ENCODE results near the gene EBF3. TPM values are rescaled to one million over a fixed set of nuclear protein-coding genes. Genes with fewer than 3 reads are reported as not detected.

The EBF3 gene
- total RNA-seq, 1 donor: 31.8 TPM

- Histone ChIP-seq H3K79me2 (ENCODE audit: insufficient read depth, low read length) (peaks cover 86% of the 10 kb centered on the region), H3K4me3 (ENCODE audit: insufficient read depth, low read length) (no peak overlapping the region), H3K9me3 (ENCODE audit: low read depth, low read length) (no peaks in the 10 kb centered on the region), H3K4me2 (ENCODE audit: insufficient read depth, low read length) (no peak overlapping the region), H2AFZ (ENCODE audit: low read length) (no peak overlapping the region), H3K27ac (ENCODE audit: low read depth, low read length) (no peak overlapping the region), H3K4me1 (ENCODE audit: insufficient read depth, low read length) (no peaks in the 10 kb centered on the region), H3K27me3 (ENCODE audit: insufficient read depth, low read length) (no peaks in the 10 kb centered on the region), H3K36me3 (ENCODE audit: insufficient read depth, low read length) (peaks cover 4% of the 10 kb centered on the region), H4K20me1 (ENCODE audit: insufficient read depth, low read length) (peaks cover 59% of the 10 kb centered on the region)
- TF ChIP-seq CTCF (IDR thresholded peaks at IDR 0.05; ENCODE audit: extremely low read depth, low read depth, low read length): no peak
- no peak for DNase-seq (ENCODE audit: insufficient read length, low spot score, missing footprints)
Observed at GRCh38 chr10:129927351-129928120, 36.5 kb downstream of the EBF3 start.

GRCh38 chr10:129926066-129927055 is 37.7 kb downstream of the EBF3 start:
- no peak for DNase-seq (ENCODE audit: insufficient read length, low spot score, missing footprints)
- peaks cover 86% of the 10 kb centered on the region for H3K79me2 ChIP-seq (ENCODE audit: insufficient read depth, low read length)
- no peak overlapping the region for H2AFZ ChIP-seq (ENCODE audit: low read length)
- H3K27ac ChIP-seq (ENCODE audit: low read depth, low read length): no peak overlapping the region
- no peaks in the 10 kb centered on the region for H3K9me3 ChIP-seq (ENCODE audit: low read depth, low read length)
- peaks cover 2% of the 10 kb centered on the region for H3K36me3 ChIP-seq (ENCODE audit: insufficient read depth, low read length)
- no peak overlapping the region for H3K4me2 ChIP-seq (ENCODE audit: insufficient read depth, low read length)
- H3K27me3 ChIP-seq (ENCODE audit: insufficient read depth, low read length): no peaks in the 10 kb centered on the region
- H3K4me1 ChIP-seq (ENCODE audit: insufficient read depth, low read length): no peaks in the 10 kb centered on the region
- TF ChIP-seq CTCF (IDR thresholded peaks at IDR 0.05; ENCODE audit: extremely low read depth, low read depth, low read length): no peak
- H3K4me3 ChIP-seq (ENCODE audit: insufficient read depth, low read length): no peak overlapping the region
- H4K20me1 ChIP-seq (ENCODE audit: insufficient read depth, low read length): peaks cover 56% of the 10 kb centered on the region

GRCh38 chr10:129924375-129925085 is 39.5 kb downstream of the EBF3 start:
- H3K9me3 ChIP-seq (ENCODE audit: low read depth, low read length): no peaks in the 10 kb centered on the region
- H4K20me1 ChIP-seq (ENCODE audit: insufficient read depth, low read length): peaks cover 58% of the 10 kb centered on the region

More at GRCh38 chr10:129924375-129925085, 39.5 kb downstream of the EBF3 start:
- Histone ChIP-seq H3K27me3 (ENCODE audit: insufficient read depth, low read length) (no peaks in the 10 kb centered on the region), H3K4me1 (ENCODE audit: insufficient read depth, low read length) (no peaks in the 10 kb centered on the region), H2AFZ (ENCODE audit: low read length) (no peak overlapping the region), H3K36me3 (ENCODE audit: insufficient read depth, low read length) (peaks cover 6% of the 10 kb centered on the region), H3K4me2 (ENCODE audit: insufficient read depth, low read length) (no peak overlapping the region), H3K79me2 (ENCODE audit: insufficient read depth, low read length) (peaks cover 88% of the 10 kb centered on the region), H3K27ac (ENCODE audit: low read depth, low read length) (no peak overlapping the region), H3K4me3 (ENCODE audit: insufficient read depth, low read length) (no peak overlapping the region)
- DNase-seq (ENCODE audit: insufficient read length, low spot score, missing footprints): no peak
- TF ChIP-seq CTCF (IDR thresholded peaks at IDR 0.05; ENCODE audit: extremely low read depth, low read depth, low read length): no peak

Measured in osteoblast (primary cell).